Measurements from ENCODE around the gene PER1.

DNA sequence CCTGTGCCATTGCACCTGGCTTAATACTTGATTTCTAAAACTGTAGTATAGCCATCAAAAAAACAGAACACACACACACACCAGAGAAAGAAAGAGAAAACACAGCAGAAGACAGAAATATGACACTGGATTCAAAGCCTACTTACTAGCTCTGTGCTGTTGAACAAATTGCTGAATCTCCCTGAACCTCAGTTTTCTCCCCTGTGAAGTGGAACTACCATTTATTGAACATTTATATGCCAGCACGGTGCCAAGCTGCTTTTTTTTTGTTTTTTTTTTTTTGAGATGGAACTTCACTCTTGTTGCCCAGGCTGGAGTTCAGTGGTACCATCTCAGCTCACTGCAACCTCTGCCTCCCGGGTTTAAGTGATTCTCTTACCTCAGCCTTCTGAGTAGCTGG, 51.4 kb downstream of the PER1 start:
- TF ChIP-seq POLR2A (IDR thresholded peaks at IDR 0.05; ENCODE audit: low read depth, low read length): no peak
- TF ChIP-seq, protein P1, sequence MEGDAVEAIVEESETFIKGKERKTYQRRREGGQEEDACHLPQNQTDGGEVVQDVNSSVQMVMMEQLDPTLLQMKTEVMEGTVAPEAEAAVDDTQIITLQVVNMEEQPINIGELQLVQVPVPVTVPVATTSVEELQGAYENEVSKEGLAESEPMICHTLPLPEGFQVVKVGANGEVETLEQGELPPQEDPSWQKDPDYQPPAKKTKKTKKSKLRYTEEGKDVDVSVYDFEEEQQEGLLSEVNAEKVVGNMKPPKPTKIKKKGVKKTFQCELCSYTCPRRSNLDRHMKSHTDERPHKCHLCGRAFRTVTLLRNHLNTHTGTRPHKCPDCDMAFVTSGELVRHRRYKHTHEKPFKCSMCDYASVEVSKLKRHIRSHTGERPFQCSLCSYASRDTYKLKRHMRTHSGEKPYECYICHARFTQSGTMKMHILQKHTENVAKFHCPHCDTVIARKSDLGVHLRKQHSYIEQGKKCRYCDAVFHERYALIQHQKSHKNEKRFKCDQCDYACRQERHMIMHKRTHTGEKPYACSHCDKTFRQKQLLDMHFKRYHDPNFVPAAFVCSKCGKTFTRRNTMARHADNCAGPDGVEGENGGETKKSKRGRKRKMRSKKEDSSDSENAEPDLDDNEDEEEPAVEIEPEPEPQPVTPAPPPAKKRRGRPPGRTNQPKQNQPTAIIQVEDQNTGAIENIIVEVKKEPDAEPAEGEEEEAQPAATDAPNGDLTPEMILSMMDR (conservative IDR thresholded peaks at IDR 0.05; ENCODE audit: low read depth, low read length): no peak
- no peak for TF ChIP-seq MXI1 (IDR thresholded peaks at IDR 0.05; ENCODE audit: borderline replicate concordance, low read depth, low read length)
- TF ChIP-seq CEBPB (IDR thresholded peaks at IDR 0.05; ENCODE audit: low read depth, low read length): no peak
- TF ChIP-seq BHLHE40 (IDR thresholded peaks at IDR 0.05; ENCODE audit: low read depth, low read length): no peak
- TF ChIP-seq, protein P2, sequence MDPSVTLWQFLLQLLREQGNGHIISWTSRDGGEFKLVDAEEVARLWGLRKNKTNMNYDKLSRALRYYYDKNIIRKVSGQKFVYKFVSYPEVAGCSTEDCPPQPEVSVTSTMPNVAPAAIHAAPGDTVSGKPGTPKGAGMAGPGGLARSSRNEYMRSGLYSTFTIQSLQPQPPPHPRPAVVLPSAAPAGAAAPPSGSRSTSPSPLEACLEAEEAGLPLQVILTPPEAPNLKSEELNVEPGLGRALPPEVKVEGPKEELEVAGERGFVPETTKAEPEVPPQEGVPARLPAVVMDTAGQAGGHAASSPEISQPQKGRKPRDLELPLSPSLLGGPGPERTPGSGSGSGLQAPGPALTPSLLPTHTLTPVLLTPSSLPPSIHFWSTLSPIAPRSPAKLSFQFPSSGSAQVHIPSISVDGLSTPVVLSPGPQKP (IDR thresholded peaks at IDR 0.05; ENCODE audit: borderline replicate concordance, low read depth, low read length): no peak

Measured in IMR-90 (cell line).